Measurements from ENCODE around the gene SRSF9.

GRCh38 chr12:120457133-120457532 is 12.4 kb downstream of the SRSF9 start:
- peak; percentile 65 for TF ChIP-seq CTCF (conservative IDR thresholded peaks at IDR 0.05; ENCODE audit: low read depth, low read length)
- no peak for TF ChIP-seq EZH2 (IDR thresholded peaks at IDR 0.05; ENCODE audit: low read length, unreplicated experiment)
